ENCODE results near the gene STPG2.
A peak's percentile ranks its signal among the peaks of the same experiment; 100 is the strongest.
"Not testable (repeated sequence)": the region's sequence is repeated elsewhere in the genome, so short reads cannot be mapped to it uniquely, and the experiment has no call there.

The STPG2 gene

GRCh38 chr4:97938141-97938540 lies 205.1 kb downstream of the STPG2 start:
- DNase-seq = no peak

- DNase-seq = no peak
These were observed 218.8 kb downstream of the STPG2 start for GRCh38 chr4:97924341-97924958.

- no peak for DNase-seq
These were observed 220.2 kb downstream of the STPG2 start for GRCh38 chr4:97923096-97923495.

GRCh38 chr4:97917115-97917514 lies 226.2 kb downstream of the STPG2 start:
- no peak for DNase-seq

- DNase-seq = peak; percentile 24
These were observed 231.1 kb downstream of the STPG2 start for GRCh38 chr4:97912156-97912555.

GRCh38 chr4:97911236-97911906 lies 231.9 kb downstream of the STPG2 start:
- no peak for DNase-seq

GRCh38 chr4:97910005-97910404 lies 233.3 kb downstream of the STPG2 start:
- DNase-seq = peak; percentile 0

GRCh38 chr4:97903436-97904189 lies 239.7 kb downstream of the STPG2 start:
- DNase-seq = not testable (repeated sequence)

GRCh38 chr4:97900229-97900628 lies 243.0 kb downstream of the STPG2 start:
- no peak for DNase-seq

GRCh38 chr4:97892592-97893266 lies 250.5 kb downstream of the STPG2 start:
- no peak for DNase-seq

- no peak for DNase-seq
These were observed 263.3 kb downstream of the STPG2 start for GRCh38 chr4:97879942-97880341.

GRCh38 chr4:97868097-97868496 lies 275.2 kb downstream of the STPG2 start:
- no peak for DNase-seq

- no peak for DNase-seq
These were observed 275.7 kb downstream of the STPG2 start for GRCh38 chr4:97867557-97868091.

- DNase-seq = no peak
These were observed 276.3 kb downstream of the STPG2 start for GRCh38 chr4:97866821-97867556.

GRCh38 chr4:97851115-97851514 lies 292.2 kb downstream of the STPG2 start:
- DNase-seq = no peak

GRCh38 chr4:97845758-97846157 lies 297.5 kb downstream of the STPG2 start:
- no peak for DNase-seq

- no peak for DNase-seq
These were observed 301.8 kb downstream of the STPG2 start for GRCh38 chr4:97841512-97841911.

- no peak for DNase-seq
These were observed 306.6 kb downstream of the STPG2 start for GRCh38 chr4:97836662-97837061.

- no peak for DNase-seq
These were observed 314.6 kb downstream of the STPG2 start for GRCh38 chr4:97828646-97829045.

- no peak for DNase-seq
These were observed 324.0 kb downstream of the STPG2 start for GRCh38 chr4:97819294-97819693.

- DNase-seq = no peak
These were observed 330.5 kb downstream of the STPG2 start for GRCh38 chr4:97812768-97813167.

GRCh38 chr4:97786306-97786920 lies 356.9 kb downstream of the STPG2 start:
- DNase-seq = no peak

All from kidney glomerular epithelial cell (primary cell).